Tibial artery (tissue), 4 donors: Measurements from ENCODE around the gene DPH2.

ENCODE experiments used
- DNase-seq, 2 donors: peaks; one replicate each; pipeline ENCODE4 v3.0.0-alpha.2; 2019
- H3K27ac ChIP-seq, 2 donors: fragments of 200-600 bp; sonication (generic) in 1 of 2; 1 replicate in 1 of 2; 2 replicates in 1 of 2; pipeline ENCODE4 v1.5.1; 2018 to 2019; ENCODE audit warnings: mild to moderate bottlenecking in 1 of 2
- H3K27me3 ChIP-seq, 2 donors: fragments of 200-600 bp; sonication (generic) in 1 of 2; one replicate each; pipeline versions ENCODE4 v1.5.1 to v1.6.0; 2016 to 2019
- H3K36me3 ChIP-seq, 3 donors: fragments of 200-600 bp; sonication (generic) in 2 of 3; one replicate each; pipeline ENCODE4 v1.5.1; 2016 to 2019; ENCODE audit warnings: mild to moderate bottlenecking in 2 of 3
- H3K4me1 ChIP-seq, 4 donors: fragments of 200-600 bp; sonication (generic) in 2 of 4; 1 replicate in 3 of 4; 2 replicates in 1 of 4; pipeline ENCODE4 v1.5.1; 2016 to 2019
- H3K4me3 ChIP-seq, 2 donors: fragments of 200-600 bp; sonication (generic) in 1 of 2; 1 replicate in 1 of 2; 2 replicates in 1 of 2; pipeline ENCODE4 v1.5.1; 2018 to 2019; ENCODE audit warnings: mild to moderate bottlenecking in 2 of 2
- H3K9me3 ChIP-seq, 3 donors: fragments of 200-600 bp; sonication (generic) in 1 of 3; one replicate each; pipeline ENCODE4 v1.5.1; 2016 to 2019
- intact Hi-C: fragments of 100-400 bp; cut with DNase I; formaldehyde crosslinking; loops from one replicate; pipeline ENCODE4 v1.15.0; 2023; ENCODE audit warnings: low total_unique reads
- TF ChIP-seq, protein P1 (sequence below), 2 experiments: fragments of 200-600 bp in 1 of 2; fragments of 450-650 bp in 1 of 2; IDR thresholded peaks; one replicate each; pipeline ENCODE4 v1.5.1; 2017 to 2019; ENCODE audit warnings: antibody characterized with exemption in 2 of 2, mild to moderate bottlenecking in 1 of 2, moderate library complexity in 1 of 2

Gene DPH2

DNA sequence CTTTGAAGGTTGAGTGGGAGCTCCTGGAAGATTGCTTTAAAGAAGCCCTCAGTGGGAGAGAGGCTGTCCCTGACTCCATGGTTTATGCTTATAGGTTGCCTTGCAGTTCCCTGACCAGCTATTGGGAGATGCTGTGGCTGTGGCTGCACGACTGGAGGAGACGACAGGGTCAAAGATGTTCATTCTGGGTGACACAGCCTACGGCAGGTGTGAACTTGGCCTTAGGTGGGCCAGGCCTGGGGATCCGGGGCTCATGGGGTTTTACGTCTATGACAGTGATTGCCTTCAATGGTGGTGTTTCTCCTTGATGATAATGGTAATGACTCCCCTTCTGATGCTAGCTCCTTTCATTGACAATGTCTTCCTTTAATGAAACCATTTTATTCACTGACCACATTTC is 692 bp downstream of the DPH2 start:
- Histone ChIP-seq H3K36me3 (peaks cover 0 to 37% (median 17%) of the 10 kb centered on the region in 3 donors), H3K9me3 (no peaks in the 10 kb centered on the region), H3K27ac (peak overlapping the region; percentile 33 to 58), H3K4me3 (peak overlapping the region; percentile 76 to 91), H3K4me1 (peaks cover 0 to 26% (median 20%) of the 10 kb centered on the region in 4 donors), H3K27me3 (no peaks in the 10 kb centered on the region)
- intact Hi-C loops: no loop called here
- TF ChIP-seq, protein P1, sequence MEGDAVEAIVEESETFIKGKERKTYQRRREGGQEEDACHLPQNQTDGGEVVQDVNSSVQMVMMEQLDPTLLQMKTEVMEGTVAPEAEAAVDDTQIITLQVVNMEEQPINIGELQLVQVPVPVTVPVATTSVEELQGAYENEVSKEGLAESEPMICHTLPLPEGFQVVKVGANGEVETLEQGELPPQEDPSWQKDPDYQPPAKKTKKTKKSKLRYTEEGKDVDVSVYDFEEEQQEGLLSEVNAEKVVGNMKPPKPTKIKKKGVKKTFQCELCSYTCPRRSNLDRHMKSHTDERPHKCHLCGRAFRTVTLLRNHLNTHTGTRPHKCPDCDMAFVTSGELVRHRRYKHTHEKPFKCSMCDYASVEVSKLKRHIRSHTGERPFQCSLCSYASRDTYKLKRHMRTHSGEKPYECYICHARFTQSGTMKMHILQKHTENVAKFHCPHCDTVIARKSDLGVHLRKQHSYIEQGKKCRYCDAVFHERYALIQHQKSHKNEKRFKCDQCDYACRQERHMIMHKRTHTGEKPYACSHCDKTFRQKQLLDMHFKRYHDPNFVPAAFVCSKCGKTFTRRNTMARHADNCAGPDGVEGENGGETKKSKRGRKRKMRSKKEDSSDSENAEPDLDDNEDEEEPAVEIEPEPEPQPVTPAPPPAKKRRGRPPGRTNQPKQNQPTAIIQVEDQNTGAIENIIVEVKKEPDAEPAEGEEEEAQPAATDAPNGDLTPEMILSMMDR (IDR thresholded peaks at IDR 0.05): no peak
- DNase-seq: no peak

DNA sequence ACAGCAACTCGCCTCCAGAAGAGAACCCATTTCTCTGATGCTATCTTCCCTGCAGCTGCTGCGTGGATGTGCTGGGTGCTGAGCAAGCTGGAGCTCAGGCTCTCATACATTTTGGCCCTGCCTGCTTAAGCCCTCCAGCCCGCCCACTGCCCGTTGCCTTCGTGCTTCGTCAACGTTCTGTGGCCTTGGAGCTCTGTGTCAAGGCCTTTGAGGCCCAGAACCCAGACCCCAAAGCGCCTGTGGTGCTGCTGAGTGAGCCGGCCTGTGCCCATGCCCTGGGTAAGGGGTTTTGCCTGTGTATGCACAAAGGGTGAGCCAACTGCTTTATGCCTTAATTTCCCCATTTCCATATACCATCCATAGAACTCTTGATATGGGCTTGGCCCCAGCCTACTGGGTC is 1.1 kb downstream of the DPH2 start:
- no peaks in the 10 kb centered on the region for H3K9me3 ChIP-seq
- intact Hi-C loops: no loop called here
- TF ChIP-seq, protein P1 (IDR thresholded peaks at IDR 0.05): no peak
- H3K27me3 ChIP-seq: no peaks in the 10 kb centered on the region
- no peak overlapping the region for H3K27ac ChIP-seq
- H3K4me1 ChIP-seq: peaks cover 0 to 30% (median 24%) of the 10 kb centered on the region in 4 donors
- DNase-seq: no peak
- H3K4me3 ChIP-seq: peak overlapping the region in 1 of 2 donors; percentile 91
- H3K36me3 ChIP-seq: peaks cover 0 to 33% (median 13%) of the 10 kb centered on the region in 3 donors

DNA sequence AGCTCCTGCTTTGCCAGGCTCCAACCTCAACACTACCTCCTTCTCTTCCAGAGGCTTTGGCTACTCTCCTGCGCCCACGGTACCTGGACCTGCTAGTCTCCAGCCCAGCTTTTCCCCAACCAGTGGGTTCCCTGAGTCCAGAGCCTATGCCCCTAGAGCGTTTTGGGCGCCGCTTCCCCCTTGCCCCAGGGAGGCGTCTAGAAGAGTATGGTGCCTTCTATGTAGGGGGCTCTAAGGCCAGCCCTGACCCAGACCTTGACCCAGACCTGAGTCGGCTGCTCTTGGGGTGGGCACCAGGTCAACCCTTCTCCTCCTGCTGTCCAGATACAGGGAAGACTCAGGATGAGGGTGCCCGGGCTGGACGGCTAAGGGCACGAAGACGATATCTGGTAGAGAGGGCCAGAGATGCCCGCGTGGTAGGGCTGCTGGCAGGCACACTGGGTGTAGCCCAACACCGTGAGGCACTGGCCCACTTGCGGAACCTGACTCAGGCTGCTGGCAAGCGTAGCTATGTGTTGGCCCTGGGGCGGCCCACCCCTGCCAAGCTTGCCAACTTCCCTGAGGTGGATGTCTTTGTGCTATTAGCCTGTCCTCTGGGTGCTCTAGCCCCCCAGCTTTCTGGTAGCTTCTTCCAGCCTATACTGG is 1.6 kb downstream of the DPH2 start:
- H3K36me3 ChIP-seq: peaks cover 2 to 31% (median 12%) of the 10 kb centered on the region in 3 donors
- no peaks in the 10 kb centered on the region for H3K9me3 ChIP-seq
- no peaks in the 10 kb centered on the region for H3K27me3 ChIP-seq
- no peak overlapping the region for H3K4me3 ChIP-seq
- TF ChIP-seq, protein P1 (IDR thresholded peaks at IDR 0.05): no peak
- H3K4me1 ChIP-seq: peaks cover 0 to 36% (median 30%) of the 10 kb centered on the region in 4 donors
- DNase-seq: no peak
- H3K27ac ChIP-seq: no peak overlapping the region
- intact Hi-C loops: no loop called here

DNA sequence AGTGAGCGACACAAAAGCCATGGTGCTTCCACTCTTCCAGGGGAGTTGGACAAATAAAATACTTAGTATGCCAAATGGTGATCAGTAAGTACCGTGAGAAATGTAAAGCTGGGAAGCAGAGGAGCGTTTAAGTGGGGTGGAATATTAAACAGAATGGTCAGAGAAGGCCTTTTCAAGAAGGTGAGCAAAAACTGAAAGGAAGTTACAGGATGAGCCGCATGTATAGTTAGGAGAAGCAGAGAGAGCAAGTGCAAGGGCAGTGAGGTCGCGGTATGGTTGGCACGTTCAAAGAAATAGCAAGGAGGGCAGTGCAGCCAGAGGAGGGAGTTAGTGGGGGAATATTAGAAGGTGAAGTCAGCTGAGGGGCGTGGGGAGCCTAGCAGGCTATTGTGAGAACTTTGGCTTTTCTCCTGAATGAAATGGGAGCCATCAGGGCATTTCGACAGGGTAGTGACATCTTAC is 4.2 kb downstream of the DPH2 start:
- intact Hi-C loops: loop anchor here (2.0 kb wide), 1 partner anchor 27 kb away; the partner anchor contains the start of gene IPO13
- no peaks in the 10 kb centered on the region for H3K27me3 ChIP-seq
- peaks cover 0 to 58% (median 43%) of the 10 kb centered on the region in 4 donors for H3K4me1 ChIP-seq
- no peaks in the 10 kb centered on the region for H3K9me3 ChIP-seq
- no peak for DNase-seq
- H3K36me3 ChIP-seq: peaks cover 12 to 36% (median 15%) of the 10 kb centered on the region in 3 donors
- peak overlapping the region; percentile 83 to 94 for H3K27ac ChIP-seq
- peak overlapping the region; percentile 94 to 98 for H3K4me3 ChIP-seq
- TF ChIP-seq, protein P1 (IDR thresholded peaks at IDR 0.05): no peak

DNA sequence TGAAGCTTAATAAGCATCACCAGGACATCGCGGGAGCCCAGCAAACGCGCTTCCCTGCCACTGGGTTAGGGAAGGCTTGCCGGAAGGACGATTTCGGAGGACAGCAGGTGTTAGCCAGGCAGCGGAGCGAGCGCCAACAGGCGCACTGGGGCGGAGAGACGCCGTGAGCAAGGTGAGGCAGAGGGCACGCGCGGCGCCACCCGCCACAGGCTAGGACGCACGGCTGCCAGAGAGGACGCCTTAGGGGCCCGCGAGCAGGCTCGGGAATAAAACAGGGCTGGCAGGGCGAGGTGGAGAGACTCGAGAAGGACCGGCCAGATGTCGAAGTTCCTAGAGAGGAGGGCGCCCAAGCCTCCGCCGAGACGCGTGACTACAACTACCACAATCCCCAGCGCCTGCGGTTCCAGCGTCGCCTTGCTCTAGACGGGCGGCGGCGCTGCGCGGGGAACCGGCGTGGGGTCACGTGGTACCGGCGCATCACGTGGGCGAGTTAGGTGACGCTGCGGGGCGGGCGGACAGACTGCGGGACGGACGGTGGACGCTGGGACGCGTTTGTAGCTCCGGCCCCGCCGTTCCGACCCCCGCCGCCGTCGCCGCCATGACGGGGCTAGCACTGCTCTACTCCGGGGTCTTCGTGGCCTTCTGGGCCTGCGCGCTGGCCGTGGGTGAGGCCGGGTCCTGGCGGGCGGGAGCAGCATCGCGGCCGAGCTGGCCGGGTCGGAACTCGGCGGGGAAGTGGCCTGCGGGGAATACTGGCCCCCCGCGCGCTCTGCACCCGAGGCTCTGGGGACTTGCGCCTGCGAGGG is 4.8 kb downstream of the DPH2 start, which contains the start of gene ATP6V0B:
TSS of gene ATP6V0B (plus strand) at position 518 of the 806 bp plus-strand sequence. CDS start at position 599, 81 bp downstream.
- peaks cover 12 to 36% (median 15%) of the 10 kb centered on the region in 3 donors for H3K36me3 ChIP-seq
- H3K27me3 ChIP-seq: no peaks in the 10 kb centered on the region
- intact Hi-C loops: loop anchor here (2.0 kb wide), 1 partner anchor 28 kb away; the partner anchor contains the start of gene IPO13
- TF ChIP-seq, protein P1 (IDR thresholded peaks at IDR 0.05): peak; percentile 29 to 49
- peaks cover 0 to 58% (median 45%) of the 10 kb centered on the region in 4 donors for H3K4me1 ChIP-seq
- peak within 1 kb of the TSS; percentile 94 to 98 for H3K4me3 ChIP-seq
- H3K9me3 ChIP-seq: no peaks in the 10 kb centered on the region
- peak within 1 kb of the TSS; percentile 83 to 94 for H3K27ac ChIP-seq
- DNase-seq: peak; percentile 97
